WTC11 (cell line): ENCODE measurements around the gene MATN3. TPM values are rescaled to one million over a fixed set of nuclear protein-coding genes. Genes with fewer than 3 reads are reported as not detected.

Source experiments
- ATAC-seq: fragments of 200-7000 bp; cut with Tn5 transposase; 2 replicates; pipeline ENCODE4 v1.10.0; 2021; ENCODE audit warnings: mild to moderate bottlenecking, moderate library complexity
- CTCF ChIA-PET: fragments of 300-600 bp; sonication (Branson Sonifier 250); formaldehyde crosslinking; loops from one replicate; lab custom pipeline; 2021; ENCODE audit warnings: antibody characterized with exemption; lab: Charles Lee
- POLR2A ChIA-PET: fragments of 350-600 bp; sonication (Branson Sonifier 250); formaldehyde crosslinking; loops from one replicate; lab custom pipeline; 2021; ENCODE audit warnings: antibody characterized with exemption; lab: Charles Lee
- DNase-seq: peaks from one replicate; pipeline ENCODE4 v3.0.0; 2021; ENCODE audit warnings: low spot score
- H3K27ac Mint-ChIP-seq: 2 replicates; pipeline ENCODE4 v1.8.0; 2021; ENCODE audit warnings: mixed read lengths
- H3K27me3 Mint-ChIP-seq: 2 replicates; pipeline ENCODE4 v1.8.0; 2021; ENCODE audit warnings: low read depth, mild to moderate bottlenecking, moderate library complexity, mixed read lengths
- H3K36me3 Mint-ChIP-seq: 2 replicates; pipeline ENCODE4 v1.8.0; 2021; ENCODE audit warnings: mixed read lengths
- H3K4me1 Mint-ChIP-seq: 2 replicates; pipeline ENCODE4 v1.8.0; 2022; ENCODE audit warnings: mixed read lengths
- H3K4me3 Mint-ChIP-seq: 2 replicates; pipeline ENCODE4 v1.8.0; 2021; ENCODE audit warnings: mild to moderate bottlenecking, moderate library complexity, mixed read lengths
- H3K9me3 Mint-ChIP-seq: 2 replicates; pipeline ENCODE4 v1.8.0; 2021; ENCODE audit warnings: mixed read lengths
- ATF1 ChIP-seq: sonication (generic); formaldehyde crosslinking; IDR thresholded peaks from 2 replicates; pipeline ENCODE4 v1.8.1; 2023; ENCODE audit warnings: mild to moderate bottlenecking, moderate library complexity, missing genetic modification reagents
- CREB1 ChIP-seq: sonication (generic); formaldehyde crosslinking; IDR thresholded peaks from 2 replicates; pipeline ENCODE4 v1.8.0; 2023; ENCODE audit warnings: mild to moderate bottlenecking, missing genetic modification reagents
- CREM ChIP-seq: sonication (generic); formaldehyde crosslinking; IDR thresholded peaks from 2 replicates; pipeline ENCODE4 v1.8.1; 2022; ENCODE audit warnings: mild to moderate bottlenecking, missing genetic modification reagents, moderate library complexity
- EMX1 ChIP-seq: fragments of 250-450 bp; sonication (Bioruptor Pico); IDR thresholded peaks from 2 replicates; pipeline ENCODE4 v1.8.0; 2021; ENCODE audit warnings: mild to moderate bottlenecking
- GTF2I ChIP-seq: fragments of 250-450 bp; sonication (Bioruptor Pico); conservative IDR thresholded peaks from 2 replicates; pipeline ENCODE4 v1.4.0; 2021; ENCODE audit warnings: mild to moderate bottlenecking
- JUN ChIP-seq: sonication (generic); formaldehyde crosslinking; IDR thresholded peaks from 2 replicates; pipeline ENCODE4 v1.8.0; 2023; ENCODE audit warnings: mild to moderate bottlenecking, missing genetic modification reagents
- KAT7 ChIP-seq: sonication (generic); formaldehyde crosslinking; IDR thresholded peaks from 2 replicates; pipeline ENCODE4 v1.8.1; 2023; ENCODE audit warnings: missing genetic modification reagents, mild to moderate bottlenecking, borderline replicate concordance
- SP1 ChIP-seq: sonication (generic); formaldehyde crosslinking; conservative IDR thresholded peaks from 2 replicates; pipeline ENCODE4 v1.8.1; 2022; ENCODE audit warnings: missing genetic modification reagents
- TCF7 ChIP-seq: sonication (generic); formaldehyde crosslinking; IDR thresholded peaks from 2 replicates; pipeline ENCODE4 v1.8.0; 2022; ENCODE audit warnings: mild to moderate bottlenecking, low read depth, missing genetic modification reagents, moderate library complexity
- TEAD1 ChIP-seq: sonication (generic); formaldehyde crosslinking; IDR thresholded peaks from 2 replicates; pipeline ENCODE4 v1.8.0; 2022; ENCODE audit warnings: mild to moderate bottlenecking, missing genetic modification reagents
- ZBTB21 ChIP-seq: sonication (generic); formaldehyde crosslinking; IDR thresholded peaks from 2 replicates; pipeline ENCODE4 v1.8.1; 2023; ENCODE audit warnings: mild to moderate bottlenecking, missing genetic modification reagents, borderline replicate concordance
- ZNF232 ChIP-seq: sonication (generic); formaldehyde crosslinking; IDR thresholded peaks from 2 replicates; pipeline ENCODE4 v1.8.0; 2022; ENCODE audit warnings: mild to moderate bottlenecking, missing genetic modification reagents
- ZNF317 ChIP-seq: sonication (generic); formaldehyde crosslinking; IDR thresholded peaks from 2 replicates; pipeline ENCODE4 v1.8.1; 2023; ENCODE audit warnings: low read depth, mild to moderate bottlenecking, moderate library complexity, missing genetic modification reagents, borderline replicate concordance
- ZNF671 ChIP-seq: fragments of 250-450 bp; sonication (Bioruptor Pico); IDR thresholded peaks from 2 replicates; pipeline ENCODE4 v1.8.0; 2021; ENCODE audit warnings: mild to moderate bottlenecking
- total RNA-seq: library from RNA; stranded (reverse); gene quantifications from 3 replicates; pipeline ENCODE4 v1.2.3, GENCODE V29; 2021
- TF ChIP-seq, protein P1 (sequence below): sonication (generic); formaldehyde crosslinking; IDR thresholded peaks from 2 replicates; pipeline ENCODE4 v1.8.0; 2022; ENCODE audit warnings: mild to moderate bottlenecking, missing genetic modification reagents
- TF ChIP-seq, protein P2 (sequence below): sonication (generic); formaldehyde crosslinking; IDR thresholded peaks from 2 replicates; pipeline ENCODE4 v1.8.0; 2023; ENCODE audit warnings: missing genetic modification reagents, mild to moderate bottlenecking, borderline replicate concordance
- TF ChIP-seq, protein P3 (sequence below): sonication (generic); formaldehyde crosslinking; conservative IDR thresholded peaks from 2 replicates; pipeline ENCODE4 v1.8.1; 2023; ENCODE audit warnings: mild to moderate bottlenecking, low read depth, missing genetic modification reagents, moderate library complexity
- TF ChIP-seq, protein P4 (sequence below): sonication (generic); formaldehyde crosslinking; IDR thresholded peaks from 2 replicates; pipeline ENCODE4 v1.8.1; 2022; ENCODE audit warnings: mild to moderate bottlenecking, missing genetic modification reagents, moderate library complexity, borderline replicate concordance
- TF ChIP-seq, protein P5 (sequence below): sonication (generic); formaldehyde crosslinking; IDR thresholded peaks from 2 replicates; pipeline ENCODE4 v1.8.0; 2022; ENCODE audit warnings: missing genetic modification reagents
- TF ChIP-seq, protein P6 (sequence below): fragments of 250-450 bp; sonication (Bioruptor Pico); conservative IDR thresholded peaks from 2 replicates; pipeline ENCODE4 v1.9.0; 2021; ENCODE audit warnings: mild to moderate bottlenecking

MATN3 gene
- total RNA-seq, 1 experiment from 2014 or later, result 6.3 TPM

DNA sequence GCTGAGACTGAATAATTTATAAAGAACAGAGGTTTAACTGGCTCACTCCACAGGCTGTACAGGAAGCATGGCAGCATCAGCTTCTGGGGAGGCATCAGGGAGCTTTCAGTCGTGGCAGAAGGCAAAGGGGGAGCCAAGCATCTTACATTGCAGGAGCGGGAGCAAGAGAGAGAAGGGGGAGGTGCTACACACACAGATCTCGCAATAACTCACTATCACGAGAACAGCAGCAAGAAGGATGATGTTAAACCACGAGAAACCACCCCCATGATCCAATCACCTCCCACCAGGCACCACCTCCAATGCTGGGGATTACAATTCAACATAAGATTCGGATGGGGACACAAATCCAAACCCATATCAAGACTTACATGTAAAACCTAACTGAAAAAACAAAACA, 17.8 kb upstream of the MATN3 start (continued):
- TF ChIP-seq, protein P1, sequence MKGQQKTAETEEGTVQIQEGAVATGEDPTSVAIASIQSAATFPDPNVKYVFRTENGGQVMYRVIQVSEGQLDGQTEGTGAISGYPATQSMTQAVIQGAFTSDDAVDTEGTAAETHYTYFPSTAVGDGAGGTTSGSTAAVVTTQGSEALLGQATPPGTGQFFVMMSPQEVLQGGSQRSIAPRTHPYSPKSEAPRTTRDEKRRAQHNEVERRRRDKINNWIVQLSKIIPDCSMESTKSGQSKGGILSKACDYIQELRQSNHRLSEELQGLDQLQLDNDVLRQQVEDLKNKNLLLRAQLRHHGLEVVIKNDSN, result no peak
- no peak for TF ChIP-seq CREB1 (CRISPR knock-in tag)
- TF ChIP-seq, protein P2, sequence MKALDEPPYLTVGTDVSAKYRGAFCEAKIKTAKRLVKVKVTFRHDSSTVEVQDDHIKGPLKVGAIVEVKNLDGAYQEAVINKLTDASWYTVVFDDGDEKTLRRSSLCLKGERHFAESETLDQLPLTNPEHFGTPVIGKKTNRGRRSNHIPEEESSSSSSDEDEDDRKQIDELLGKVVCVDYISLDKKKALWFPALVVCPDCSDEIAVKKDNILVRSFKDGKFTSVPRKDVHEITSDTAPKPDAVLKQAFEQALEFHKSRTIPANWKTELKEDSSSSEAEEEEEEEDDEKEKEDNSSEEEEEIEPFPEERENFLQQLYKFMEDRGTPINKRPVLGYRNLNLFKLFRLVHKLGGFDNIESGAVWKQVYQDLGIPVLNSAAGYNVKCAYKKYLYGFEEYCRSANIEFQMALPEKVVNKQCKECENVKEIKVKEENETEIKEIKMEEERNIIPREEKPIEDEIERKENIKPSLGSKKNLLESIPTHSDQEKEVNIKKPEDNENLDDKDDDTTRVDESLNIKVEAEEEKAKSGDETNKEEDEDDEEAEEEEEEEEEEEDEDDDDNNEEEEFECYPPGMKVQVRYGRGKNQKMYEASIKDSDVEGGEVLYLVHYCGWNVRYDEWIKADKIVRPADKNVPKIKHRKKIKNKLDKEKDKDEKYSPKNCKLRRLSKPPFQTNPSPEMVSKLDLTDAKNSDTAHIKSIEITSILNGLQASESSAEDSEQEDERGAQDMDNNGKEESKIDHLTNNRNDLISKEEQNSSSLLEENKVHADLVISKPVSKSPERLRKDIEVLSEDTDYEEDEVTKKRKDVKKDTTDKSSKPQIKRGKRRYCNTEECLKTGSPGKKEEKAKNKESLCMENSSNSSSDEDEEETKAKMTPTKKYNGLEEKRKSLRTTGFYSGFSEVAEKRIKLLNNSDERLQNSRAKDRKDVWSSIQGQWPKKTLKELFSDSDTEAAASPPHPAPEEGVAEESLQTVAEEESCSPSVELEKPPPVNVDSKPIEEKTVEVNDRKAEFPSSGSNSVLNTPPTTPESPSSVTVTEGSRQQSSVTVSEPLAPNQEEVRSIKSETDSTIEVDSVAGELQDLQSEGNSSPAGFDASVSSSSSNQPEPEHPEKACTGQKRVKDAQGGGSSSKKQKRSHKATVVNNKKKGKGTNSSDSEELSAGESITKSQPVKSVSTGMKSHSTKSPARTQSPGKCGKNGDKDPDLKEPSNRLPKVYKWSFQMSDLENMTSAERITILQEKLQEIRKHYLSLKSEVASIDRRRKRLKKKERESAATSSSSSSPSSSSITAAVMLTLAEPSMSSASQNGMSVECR (CRISPR knock-in tag), result no peak
- no peak for TF ChIP-seq ZNF232 (CRISPR knock-in tag)
- TF ChIP-seq, protein P3, sequence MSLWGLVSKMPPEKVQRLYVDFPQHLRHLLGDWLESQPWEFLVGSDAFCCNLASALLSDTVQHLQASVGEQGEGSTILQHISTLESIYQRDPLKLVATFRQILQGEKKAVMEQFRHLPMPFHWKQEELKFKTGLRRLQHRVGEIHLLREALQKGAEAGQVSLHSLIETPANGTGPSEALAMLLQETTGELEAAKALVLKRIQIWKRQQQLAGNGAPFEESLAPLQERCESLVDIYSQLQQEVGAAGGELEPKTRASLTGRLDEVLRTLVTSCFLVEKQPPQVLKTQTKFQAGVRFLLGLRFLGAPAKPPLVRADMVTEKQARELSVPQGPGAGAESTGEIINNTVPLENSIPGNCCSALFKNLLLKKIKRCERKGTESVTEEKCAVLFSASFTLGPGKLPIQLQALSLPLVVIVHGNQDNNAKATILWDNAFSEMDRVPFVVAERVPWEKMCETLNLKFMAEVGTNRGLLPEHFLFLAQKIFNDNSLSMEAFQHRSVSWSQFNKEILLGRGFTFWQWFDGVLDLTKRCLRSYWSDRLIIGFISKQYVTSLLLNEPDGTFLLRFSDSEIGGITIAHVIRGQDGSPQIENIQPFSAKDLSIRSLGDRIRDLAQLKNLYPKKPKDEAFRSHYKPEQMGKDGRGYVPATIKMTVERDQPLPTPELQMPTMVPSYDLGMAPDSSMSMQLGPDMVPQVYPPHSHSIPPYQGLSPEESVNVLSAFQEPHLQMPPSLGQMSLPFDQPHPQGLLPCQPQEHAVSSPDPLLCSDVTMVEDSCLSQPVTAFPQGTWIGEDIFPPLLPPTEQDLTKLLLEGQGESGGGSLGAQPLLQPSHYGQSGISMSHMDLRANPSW (CRISPR knock-in tag), result no peak
- TF ChIP-seq, protein P4, sequence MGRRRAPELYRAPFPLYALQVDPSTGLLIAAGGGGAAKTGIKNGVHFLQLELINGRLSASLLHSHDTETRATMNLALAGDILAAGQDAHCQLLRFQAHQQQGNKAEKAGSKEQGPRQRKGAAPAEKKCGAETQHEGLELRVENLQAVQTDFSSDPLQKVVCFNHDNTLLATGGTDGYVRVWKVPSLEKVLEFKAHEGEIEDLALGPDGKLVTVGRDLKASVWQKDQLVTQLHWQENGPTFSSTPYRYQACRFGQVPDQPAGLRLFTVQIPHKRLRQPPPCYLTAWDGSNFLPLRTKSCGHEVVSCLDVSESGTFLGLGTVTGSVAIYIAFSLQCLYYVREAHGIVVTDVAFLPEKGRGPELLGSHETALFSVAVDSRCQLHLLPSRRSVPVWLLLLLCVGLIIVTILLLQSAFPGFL (CRISPR knock-in tag), result no peak
- no peak for TF ChIP-seq ZNF671 (CRISPR knock-in tag)

DNA sequence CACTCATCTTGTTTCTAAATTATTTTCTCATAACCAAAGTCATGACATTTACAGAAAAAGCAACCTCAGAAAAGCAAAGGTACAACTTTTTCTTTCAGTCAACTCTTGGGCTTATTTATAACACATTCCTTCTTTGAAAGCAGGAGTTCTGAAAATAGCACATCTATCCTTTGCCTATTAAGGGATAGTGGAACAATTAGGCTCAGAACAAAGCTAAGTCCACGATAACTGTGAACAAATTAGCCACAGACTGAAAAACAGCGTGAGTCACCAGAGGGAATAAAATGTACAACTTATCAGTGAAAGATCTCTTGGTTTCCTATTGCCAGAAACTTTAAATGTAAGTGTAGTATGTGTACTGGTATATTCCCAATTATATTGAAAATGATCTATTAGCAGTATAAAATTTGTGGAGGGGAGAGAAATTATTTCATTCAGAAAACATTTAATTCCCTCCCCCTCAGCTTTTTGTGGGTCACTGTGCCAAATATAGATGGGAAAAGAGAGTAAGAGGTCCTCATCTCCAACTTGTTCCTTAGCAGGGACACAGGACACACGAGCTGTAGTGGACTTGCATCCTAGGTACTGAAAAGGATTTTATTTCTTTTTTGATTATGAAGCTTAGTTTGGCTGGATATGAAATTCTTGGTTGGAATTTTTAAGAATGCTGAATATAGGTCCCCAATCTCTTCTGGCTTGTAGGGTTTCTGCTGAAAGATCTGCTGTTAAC, 15.4 kb upstream of the MATN3 start:
- no peak overlapping the region for H3K4me3 Mint-ChIP-seq
- no peaks in the 10 kb centered on the region for H3K4me1 Mint-ChIP-seq
- H3K9me3 Mint-ChIP-seq, result peaks cover 7% of the 10 kb centered on the region
- no peak overlapping the region; the same call in 1 of the 2 replicates for H3K27ac Mint-ChIP-seq
- H3K36me3 Mint-ChIP-seq, result peaks cover 41% of the 10 kb centered on the region
- ChIA-PET POLR2A (no interaction called here), CTCF (interaction anchor here (0.9 to 1.4 kb wide), 2 partner anchors 12 kb away, joined by 3 to 5 read pairs; no protein-coding TSS in a partner anchor)
- no peak for TF ChIP-seq SP1 (CRISPR knock-in tag)
- TF ChIP-seq GTF2I (CRISPR knock-in tag), result no peak
- TF ChIP-seq ATF1, result no peak
- no peak for TF ChIP-seq ZNF671 (CRISPR knock-in tag)
- no peak for TF ChIP-seq TCF7 (CRISPR knock-in tag)
- TF ChIP-seq TEAD1 (CRISPR knock-in tag), result no peak
- TF ChIP-seq, protein P5, sequence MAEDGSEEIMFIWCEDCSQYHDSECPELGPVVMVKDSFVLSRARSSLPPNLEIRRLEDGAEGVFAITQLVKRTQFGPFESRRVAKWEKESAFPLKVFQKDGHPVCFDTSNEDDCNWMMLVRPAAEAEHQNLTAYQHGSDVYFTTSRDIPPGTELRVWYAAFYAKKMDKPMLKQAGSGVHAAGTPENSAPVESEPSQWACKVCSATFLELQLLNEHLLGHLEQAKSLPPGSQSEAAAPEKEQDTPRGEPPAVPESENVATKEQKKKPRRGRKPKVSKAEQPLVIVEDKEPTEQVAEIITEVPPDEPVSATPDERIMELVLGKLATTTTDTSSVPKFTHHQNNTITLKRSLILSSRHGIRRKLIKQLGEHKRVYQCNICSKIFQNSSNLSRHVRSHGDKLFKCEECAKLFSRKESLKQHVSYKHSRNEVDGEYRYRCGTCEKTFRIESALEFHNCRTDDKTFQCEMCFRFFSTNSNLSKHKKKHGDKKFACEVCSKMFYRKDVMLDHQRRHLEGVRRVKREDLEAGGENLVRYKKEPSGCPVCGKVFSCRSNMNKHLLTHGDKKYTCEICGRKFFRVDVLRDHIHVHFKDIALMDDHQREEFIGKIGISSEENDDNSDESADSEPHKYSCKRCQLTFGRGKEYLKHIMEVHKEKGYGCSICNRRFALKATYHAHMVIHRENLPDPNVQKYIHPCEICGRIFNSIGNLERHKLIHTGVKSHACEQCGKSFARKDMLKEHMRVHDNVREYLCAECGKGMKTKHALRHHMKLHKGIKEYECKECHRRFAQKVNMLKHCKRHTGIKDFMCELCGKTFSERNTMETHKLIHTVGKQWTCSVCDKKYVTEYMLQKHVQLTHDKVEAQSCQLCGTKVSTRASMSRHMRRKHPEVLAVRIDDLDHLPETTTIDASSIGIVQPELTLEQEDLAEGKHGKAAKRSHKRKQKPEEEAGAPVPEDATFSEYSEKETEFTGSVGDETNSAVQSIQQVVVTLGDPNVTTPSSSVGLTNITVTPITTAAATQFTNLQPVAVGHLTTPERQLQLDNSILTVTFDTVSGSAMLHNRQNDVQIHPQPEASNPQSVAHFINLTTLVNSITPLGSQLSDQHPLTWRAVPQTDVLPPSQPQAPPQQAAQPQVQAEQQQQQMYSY (CRISPR knock-in tag), result no peak
- TF ChIP-seq, protein P6, sequence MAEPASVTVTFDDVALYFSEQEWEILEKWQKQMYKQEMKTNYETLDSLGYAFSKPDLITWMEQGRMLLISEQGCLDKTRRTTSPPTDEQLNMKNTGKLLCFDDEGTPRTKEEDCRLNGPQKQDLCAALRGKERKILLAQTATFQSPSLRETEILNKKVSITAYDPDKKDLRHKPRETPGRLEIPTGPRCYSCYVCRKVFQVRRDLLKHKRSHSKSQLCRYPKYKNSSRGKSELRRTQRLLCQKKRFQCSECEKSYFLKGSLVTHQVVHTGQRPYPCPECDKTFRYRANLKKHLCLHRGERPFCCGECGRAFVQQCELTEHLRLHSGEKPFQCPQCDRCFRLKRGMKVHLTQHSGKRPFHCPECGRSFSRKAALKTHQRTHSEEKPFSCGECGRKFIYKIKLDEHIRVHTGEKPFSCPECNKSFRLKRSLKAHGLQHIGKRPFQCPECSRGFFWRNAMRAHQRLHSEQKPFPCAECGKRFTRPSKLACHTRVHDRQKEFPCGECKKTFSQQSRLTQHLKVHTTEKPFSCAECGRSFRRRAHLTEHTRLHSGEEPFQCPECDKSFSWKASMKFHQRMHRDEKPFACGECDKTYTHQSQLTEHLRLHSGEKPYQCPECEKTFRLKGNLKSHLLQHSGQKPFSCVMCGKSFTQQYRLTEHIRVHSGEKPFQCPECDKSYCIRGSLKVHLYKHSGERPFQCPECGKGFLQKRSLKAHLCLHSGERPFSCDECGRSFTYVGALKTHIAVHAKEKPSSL, result no peak
- TF ChIP-seq ZBTB21, result no peak
- TF ChIP-seq KAT7, result no peak
- no peak for TF ChIP-seq EMX1 (CRISPR knock-in tag)
- no peak for TF ChIP-seq CREM (CRISPR knock-in tag)
- TF ChIP-seq ZNF317 (CRISPR knock-in tag), result no peak
- no peak for TF ChIP-seq JUN (CRISPR knock-in tag)
- ATAC-seq (no peak), DNase-seq (no peak)
- H3K27me3 Mint-ChIP-seq, result no peaks in the 10 kb centered on the region
